ENCODE data around the gene DIAPH1. TPM values are rescaled to one million over a fixed set of nuclear protein-coding genes. Genes with fewer than 3 reads are reported as not detected.

The DIAPH1 gene
- total and polyA plus RNA-seq, 11 donors: 29.9 to 137 (median 61.5) TPM

DNA sequence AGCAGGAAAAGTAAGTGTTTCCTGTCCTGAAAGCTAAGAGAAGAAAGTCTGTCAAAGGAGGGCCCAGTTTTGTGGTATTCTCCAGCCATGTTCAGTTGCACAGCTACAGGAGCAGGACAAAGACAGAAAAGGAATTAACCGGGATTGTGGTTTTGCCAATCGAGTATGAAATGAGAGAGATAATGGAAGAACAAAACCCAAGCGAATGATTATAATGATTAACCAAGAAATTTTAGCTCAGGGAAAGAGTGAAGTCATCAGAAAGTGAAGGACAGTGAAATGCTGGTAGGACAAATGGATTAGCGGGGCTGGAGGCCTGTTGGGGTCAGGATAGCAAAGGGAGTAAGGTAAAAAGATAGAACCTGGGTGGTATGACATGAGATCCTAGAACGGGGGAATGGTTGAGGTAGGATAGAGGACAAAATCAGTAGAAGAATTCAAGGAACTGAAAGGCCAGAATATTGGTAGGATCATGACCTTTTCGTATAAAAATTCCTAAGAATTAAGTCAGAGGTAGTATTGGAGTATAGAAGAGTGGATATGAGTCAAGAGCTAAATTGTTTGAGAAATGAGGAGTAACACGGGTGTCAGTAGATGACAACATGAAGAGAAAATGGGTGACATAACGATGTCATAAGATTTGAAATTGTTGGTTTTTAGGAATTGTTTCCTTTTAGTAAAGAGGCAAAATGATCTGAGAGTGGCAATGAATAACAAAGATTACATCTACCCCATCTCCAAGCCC is 52.8 kb downstream of the DIAPH1 start:
- Histone ChIP-seq H3K4me3 (no peak overlapping the region), H3K9me3 (no peaks in the 10 kb centered on the region), H3K4me1 (peaks cover 0 to 28% (median 12%) of the 10 kb centered on the region in 12 donors), H3K27me3 (no peaks in the 10 kb centered on the region), H3K36me3 (peaks cover 0 to 90% (median 51%) of the 10 kb centered on the region in 9 donors), H3K27ac (peak overlapping the region in 1 of 12 donors; percentile 68)
- intact Hi-C loops (cut with DNase I): loop anchor here in 8 of 10 donors (5.0 to 10.0 kb wide), 7 partner anchors 241 to 471 kb away; partner anchors contain the start of genes PCDHB15 (in 3 of the 8), PCDHB2 (in 3 of the 8), PCDHB7 (in 3 of the 8) and PCDHB8 (in 3 of the 8)
- TF ChIP-seq POLR2A (IDR thresholded peaks at IDR 0.05): no peak
- TF ChIP-seq, protein P1, sequence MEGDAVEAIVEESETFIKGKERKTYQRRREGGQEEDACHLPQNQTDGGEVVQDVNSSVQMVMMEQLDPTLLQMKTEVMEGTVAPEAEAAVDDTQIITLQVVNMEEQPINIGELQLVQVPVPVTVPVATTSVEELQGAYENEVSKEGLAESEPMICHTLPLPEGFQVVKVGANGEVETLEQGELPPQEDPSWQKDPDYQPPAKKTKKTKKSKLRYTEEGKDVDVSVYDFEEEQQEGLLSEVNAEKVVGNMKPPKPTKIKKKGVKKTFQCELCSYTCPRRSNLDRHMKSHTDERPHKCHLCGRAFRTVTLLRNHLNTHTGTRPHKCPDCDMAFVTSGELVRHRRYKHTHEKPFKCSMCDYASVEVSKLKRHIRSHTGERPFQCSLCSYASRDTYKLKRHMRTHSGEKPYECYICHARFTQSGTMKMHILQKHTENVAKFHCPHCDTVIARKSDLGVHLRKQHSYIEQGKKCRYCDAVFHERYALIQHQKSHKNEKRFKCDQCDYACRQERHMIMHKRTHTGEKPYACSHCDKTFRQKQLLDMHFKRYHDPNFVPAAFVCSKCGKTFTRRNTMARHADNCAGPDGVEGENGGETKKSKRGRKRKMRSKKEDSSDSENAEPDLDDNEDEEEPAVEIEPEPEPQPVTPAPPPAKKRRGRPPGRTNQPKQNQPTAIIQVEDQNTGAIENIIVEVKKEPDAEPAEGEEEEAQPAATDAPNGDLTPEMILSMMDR (IDR thresholded peaks at IDR 0.05): no peak
- ATAC-seq: no peak
- WGBS, 4 donors: 93 to 96% (median 94%) methylated on average over 8 of the region's 8 CpGs
- no peak for DNase-seq

GRCh38 chr5:141564216-141564692 is 54.5 kb downstream of the DIAPH1 start:
- Histone ChIP-seq H3K27ac (peak overlapping the region in 11 of 12 donors; percentile 37 to 75 (median 61)), H3K27me3 (no peaks in the 10 kb centered on the region), H3K36me3 (peaks cover 0 to 73% (median 33%) of the 10 kb centered on the region in 9 donors), H3K4me3 (no peak overlapping the region), H3K9me3 (no peaks in the 10 kb centered on the region), H3K4me1 (peaks cover 3 to 35% (median 23%) of the 10 kb centered on the region in 12 donors)
- no peak for TF ChIP-seq POLR2A (IDR thresholded peaks at IDR 0.05)
- TF ChIP-seq, protein P1 (IDR thresholded peaks at IDR 0.05): peak; percentile 93 to 99 (median 96)
- intact Hi-C loops (cut with DNase I): loop anchor here (5.0 to 10.0 kb wide), 20 partner anchors 37 to 482 kb away; partner anchors contain the start of genes PCDHB15 (in 6 of the 10), TAF7 (in 4 of the 10), PCDHB2 (in 3 of the 10) and PCDHB7 (in 3 of the 10)
- peak; percentile 50 to 70 (median 59) for ATAC-seq
- 14 to 20% (median 18%) methylated on average over 5 of the region's 5 CpGs for WGBS, 4 donors
- peak in 3 of 5 donors; percentile 51 to 75 (median 72) for DNase-seq

GRCh38 chr5:141560725-141561483 is 57.9 kb downstream of the DIAPH1 start:
- peak; percentile 81 to 88 (median 84) for ATAC-seq
- peak overlapping the region; percentile 77 to 94 (median 88) for H3K27ac ChIP-seq

More at GRCh38 chr5:141560725-141561483, 57.9 kb downstream of the DIAPH1 start:
- DNase-seq: peak; percentile 74 to 92 (median 89)
- H3K4me3 ChIP-seq: peak overlapping the region in 6 of 12 donors; percentile 6 to 31 (median 18)
- H3K9me3 ChIP-seq: no peaks in the 10 kb centered on the region
- 14 to 19% (median 15%) methylated on average over 9 of the region's 9 CpGs for WGBS, 4 donors
- H3K36me3 ChIP-seq: peaks cover 0 to 50% (median 12%) of the 10 kb centered on the region in 9 donors
- peak in 1 of 2 donors; percentile 45 for TF ChIP-seq POLR2A (IDR thresholded peaks at IDR 0.05)
- TF ChIP-seq, protein P1 (IDR thresholded peaks at IDR 0.05): peak; percentile 73 to 97 (median 89)
- no peaks in the 10 kb centered on the region for H3K27me3 ChIP-seq
- intact Hi-C loops (cut with DNase I): loop anchor here (2.0 to 10.0 kb wide), 26 partner anchors 34 to 479 kb away; partner anchors contain the start of genes PCDHB15 (in 7 of the 10), TAF7 (in 6 of the 10), PCDHGA2 (in 4 of the 10) and PCDHB2 (in 3 of the 10)
- peaks cover 3 to 55% (median 35%) of the 10 kb centered on the region in 12 donors for H3K4me1 ChIP-seq
